ENCODE measurements around the gene PEX14.

PEX14 gene

DNA sequence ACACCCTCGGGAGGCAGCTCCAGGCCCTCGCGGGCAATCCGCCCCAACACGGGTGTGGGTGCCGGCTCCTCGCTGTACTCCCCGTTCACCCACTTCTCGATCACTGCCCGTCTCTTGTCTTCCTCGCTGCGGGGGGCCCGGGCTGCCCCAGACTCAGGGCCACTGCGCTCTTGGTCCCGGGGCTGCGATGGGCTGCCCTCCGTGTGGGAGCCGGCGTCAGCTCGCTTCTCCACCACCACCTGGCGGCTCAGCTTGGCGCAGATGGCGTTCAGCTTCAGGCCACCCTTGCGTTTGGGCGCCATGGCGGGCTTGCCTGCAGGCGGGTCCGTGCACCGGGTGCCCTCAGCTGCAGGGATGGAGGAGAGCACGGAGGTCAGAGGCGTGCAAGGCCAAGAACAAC, 190.5 kb downstream of the PEX14 start:
- in situ Hi-C loops (cut with HindIII; ENCODE audit: low sequenced_read_pairs) = no loop called here
- DNase-seq (ENCODE audit: low read depth) = no peak
- no peak for TF ChIP-seq CTCF (IDR thresholded peaks at IDR 0.05; ENCODE audit: low read depth, low read length, missing control alignments)
- H3K4me3 ChIP-seq (ENCODE audit: low read depth, low read length) = no peak overlapping the region

- in situ Hi-C loops (cut with HindIII; ENCODE audit: low sequenced_read_pairs) = no loop called here
- no peak for TF ChIP-seq CTCF (IDR thresholded peaks at IDR 0.05; ENCODE audit: low read depth, low read length, missing control alignments)
- DNase-seq (ENCODE audit: low read depth) = no peak
- H3K4me3 ChIP-seq (ENCODE audit: low read depth, low read length) = no peak overlapping the region
Observed at GRCh38 chr1:10665930-10666850, 191.4 kb downstream of the PEX14 start.

DNA sequence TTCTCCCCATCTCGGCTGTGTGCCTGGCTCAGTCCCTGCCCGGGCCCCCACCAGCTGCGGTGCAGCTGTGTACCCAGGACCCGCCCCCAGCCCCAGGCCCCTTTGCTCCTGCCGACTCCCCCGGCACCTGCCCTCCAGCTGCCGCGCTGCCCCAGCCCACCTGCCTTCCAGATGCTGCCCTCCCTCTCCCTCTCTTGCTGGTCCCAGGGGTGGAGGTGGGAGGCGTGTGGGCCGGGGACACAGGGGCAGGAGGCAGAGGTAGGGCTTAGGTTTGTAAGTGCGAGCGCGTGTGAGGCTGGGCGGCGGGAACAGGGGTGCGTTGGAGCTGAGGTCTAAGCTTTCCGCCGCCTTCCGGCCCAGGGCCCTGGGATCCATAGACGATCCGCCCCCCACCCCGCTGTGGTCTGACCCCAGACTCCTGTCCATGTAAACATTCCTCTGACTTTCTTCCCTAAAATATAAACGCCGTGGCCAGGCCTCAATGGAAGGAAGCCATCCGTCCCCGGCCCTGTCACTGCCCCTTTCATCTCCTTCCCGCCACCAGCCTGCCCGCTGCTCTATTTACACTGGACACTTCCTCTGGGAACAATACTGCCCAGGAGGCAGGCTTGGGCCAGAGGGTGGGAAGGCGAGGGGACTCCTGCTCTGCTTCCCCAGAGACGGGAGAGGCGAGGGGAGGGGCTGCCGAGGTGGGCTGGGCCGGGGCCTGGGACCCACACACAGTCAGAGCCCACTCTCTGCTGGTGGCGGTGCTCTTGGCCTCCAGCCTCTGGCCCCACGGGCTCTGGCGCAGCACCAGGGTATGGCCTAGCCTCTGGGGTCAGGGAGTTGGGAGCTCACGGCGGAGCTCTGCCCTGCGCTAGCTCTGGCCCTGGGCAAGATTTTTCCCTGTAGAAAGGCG, 193.4 kb downstream of the PEX14 start:
- in situ Hi-C loops (cut with HindIII; ENCODE audit: low sequenced_read_pairs) = no loop called here
- no peak overlapping the region for H3K4me3 ChIP-seq (ENCODE audit: low read depth, low read length)
- TF ChIP-seq CTCF (IDR thresholded peaks at IDR 0.05; ENCODE audit: low read depth, low read length, missing control alignments) = no peak
- DNase-seq (ENCODE audit: low read depth) = no peak

DNA sequence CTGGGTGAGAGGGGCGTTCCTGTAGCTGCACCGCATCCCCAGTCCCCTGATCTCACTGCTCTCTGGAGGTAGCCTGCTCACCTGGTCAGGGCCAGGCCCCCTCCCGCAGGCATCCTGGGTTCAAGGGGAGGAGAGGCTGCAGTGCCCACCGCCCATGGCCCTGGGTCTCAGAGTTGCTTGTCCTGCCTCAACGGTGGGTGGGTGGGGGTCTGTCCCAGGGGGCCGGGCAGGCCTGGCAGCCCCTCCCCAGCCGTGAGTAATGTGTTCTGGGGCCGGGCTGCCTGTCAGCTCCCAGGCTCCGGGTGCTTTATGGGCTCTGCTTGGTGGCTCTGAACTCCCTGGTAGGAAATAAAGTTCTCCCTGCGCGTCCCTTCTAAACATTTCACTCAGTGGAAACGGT, 194.8 kb downstream of the PEX14 start:
- no peak for DNase-seq (ENCODE audit: low read depth)
- in situ Hi-C loops (cut with HindIII; ENCODE audit: low sequenced_read_pairs) = no loop called here
- TF ChIP-seq CTCF (IDR thresholded peaks at IDR 0.05; ENCODE audit: low read depth, low read length, missing control alignments) = no peak
- no peak overlapping the region for H3K4me3 ChIP-seq (ENCODE audit: low read depth, low read length)

- no peak for TF ChIP-seq CTCF (IDR thresholded peaks at IDR 0.05; ENCODE audit: low read depth, low read length, missing control alignments)
- H3K4me3 ChIP-seq (ENCODE audit: low read depth, low read length) = no peak overlapping the region
- in situ Hi-C loops (cut with HindIII; ENCODE audit: low sequenced_read_pairs) = no loop called here
- DNase-seq (ENCODE audit: low read depth) = no peak
Observed at GRCh38 chr1:10670190-10670589, 195.4 kb downstream of the PEX14 start.

- no peak for TF ChIP-seq CTCF (IDR thresholded peaks at IDR 0.05; ENCODE audit: low read depth, low read length, missing control alignments)
- in situ Hi-C loops (cut with HindIII; ENCODE audit: low sequenced_read_pairs) = no loop called here
- no peak overlapping the region for H3K4me3 ChIP-seq (ENCODE audit: low read depth, low read length)
- DNase-seq (ENCODE audit: low read depth) = no peak
Observed at GRCh38 chr1:10671090-10671489, 196.3 kb downstream of the PEX14 start.
